Heart right ventricle (tissue), 16 donors: ENCODE results near the gene CD180. TPM values are rescaled to one million over a fixed set of nuclear protein-coding genes. Genes with fewer than 3 reads are reported as not detected.

Source experiments
- ATAC-seq, 8 donors: fragments of 200-7000 bp; cut with Tn5 transposase; one replicate each; pipeline ENCODE4 v1.9.1; 2020; ENCODE audit warnings: mild to moderate bottlenecking in 8 of 8, moderate library complexity in 8 of 8, moderate number of reproducible peaks in 1 of 8
- DNase-seq, 2 donors: peaks; one replicate each; pipeline ENCODE4 v3.0.0-alpha.2; 2020
- H3K27ac ChIP-seq, 10 donors: fragments of 200-600 bp; sonication (generic) in 2 of 10; one replicate each; pipeline versions ENCODE4 v1.5.0 to v1.8.0; 2020 to 2022; ENCODE audit warnings: mild to moderate bottlenecking in 3 of 10
- H3K27me3 ChIP-seq, 7 donors: fragments of 200-600 bp; one replicate each; pipeline ENCODE4 v1.8.0; 2021 to 2022; ENCODE audit warnings: mild to moderate bottlenecking in 2 of 7
- H3K36me3 ChIP-seq, 9 donors: fragments of 200-600 bp; sonication (generic) in 1 of 9; one replicate each; pipeline versions ENCODE4 v1.5.0 to v1.8.0; 2020 to 2022; ENCODE audit warnings: mild to moderate bottlenecking in 2 of 9
- H3K4me1 ChIP-seq, 9 donors: fragments of 200-600 bp; sonication (generic) in 1 of 9; one replicate each; pipeline versions ENCODE4 v1.5.0 to v1.8.0; 2020 to 2022; ENCODE audit warnings: mild to moderate bottlenecking in 4 of 9
- H3K4me3 ChIP-seq, 10 donors: fragments of 200-600 bp; sonication (generic) in 2 of 10; one replicate each; pipeline versions ENCODE4 v1.5.0 to v1.8.0; 2020 to 2022; ENCODE audit warnings: mild to moderate bottlenecking in 7 of 10, moderate library complexity in 2 of 10
- H3K9me3 ChIP-seq, 11 donors: fragments of 200-600 bp in 10 of 11; sonication (generic) in 2 of 11; one replicate each; pipeline versions ENCODE4 v1.5.0 to v1.8.0; 2013 to 2022; ENCODE audit warnings: mild to moderate bottlenecking in 2 of 11, control low read depth in 1 of 11, moderate library complexity in 1 of 11
- WGBS, 2 donors: extraction: QIAGEN DNeasy Blood & Tissue Kit; methylation state at CpG; one replicate each; pipeline ENCODE4 v1.1.7; 2013; ENCODE audit warnings: inconsistent platforms in 1 of 2; 5-methylcytosine and 5-hydroxymethylcytosine counted together
- intact Hi-C, 10 donors: fragments of 100-400 bp; cut with DNase I; formaldehyde crosslinking; loops; one replicate each; pipeline versions ENCODE4 v1.11.1 to v1.14.2; 2022
- polyA plus RNA-seq, 2 donors: library from polyadenylated mRNA; stranded (reverse); fragments of 200-250 nt; gene quantifications; one replicate each; pipeline ENCODE4 v1.2.3, GENCODE V29; 2013
- total RNA-seq, 10 donors: library from RNA; stranded (reverse); fragmentation: NEBNext Ultra II Directional in 3 of 10; extraction: Animal tissue kit (Norgen Biotek cat#: 25700) in 3 of 10; gene quantifications; one replicate each; pipeline versions ENCODE4 v1.2.1 to v1.2.4, GENCODE V29; 2021 to 2023
- TF ChIP-seq, protein P1 (sequence below), 9 donors: fragments of 200-600 bp; sonication (generic) in 2 of 9; IDR thresholded peaks; one replicate each; pipeline versions ENCODE4 v1.5.0 to v1.8.0; 2021 to 2022; ENCODE audit warnings: antibody characterized with exemption in 9 of 9, mild to moderate bottlenecking in 5 of 9, moderate library complexity in 1 of 9
- donor health status: Arrhythmogenic right ventricular cardiomyopathy.
- donor health status: ischemic (EF 13 %, LVEDD 7.1; RV severe dilation, severe dysfunction).
- donor health status: healthy with polysubstance abuse.
- donor health status: DM: no; HTN: yes; CAD: no.
- donor health status: DM: no; HTN: no; CAD: no.
- donor health status: ischemic (EF 25% LVEDD 6.9; RV normal size, moderate dysfunction).
- donor health status: ischemic (EF 25% LVEDD 5.7; RV mildly dilated, moderate dysfunction).
- donor health status: healthy.
- donor health status: DM: yes; HTN: yes; CAD: no.
- donor health status: Ischemic cardiomyopathy.
- donor health status: ischemic (EF 35%, LVEDD 5.7; RV mildly dilated, moderate dysfunction).
- donor health status: nonischemic (EF 11% LVEDD 7.7; RV severe dilation, severe dysfunction).
- donor health status: DM: yes; HTN: yes; CAD: no.
- donor health status: PGD.
- donor health status: ischemic (EF 29% LVEDD 5.4; RV normal size, mild dysfunction).
- donor health status: nonischemic (EF 23%, LVEDD 6.1; RV moderate dilation, normal function).

Gene CD180
- total and polyA plus RNA-seq, 12 donors: 0.12 to 3.3 (median 0.16) TPM; not detected in 1

DNA sequence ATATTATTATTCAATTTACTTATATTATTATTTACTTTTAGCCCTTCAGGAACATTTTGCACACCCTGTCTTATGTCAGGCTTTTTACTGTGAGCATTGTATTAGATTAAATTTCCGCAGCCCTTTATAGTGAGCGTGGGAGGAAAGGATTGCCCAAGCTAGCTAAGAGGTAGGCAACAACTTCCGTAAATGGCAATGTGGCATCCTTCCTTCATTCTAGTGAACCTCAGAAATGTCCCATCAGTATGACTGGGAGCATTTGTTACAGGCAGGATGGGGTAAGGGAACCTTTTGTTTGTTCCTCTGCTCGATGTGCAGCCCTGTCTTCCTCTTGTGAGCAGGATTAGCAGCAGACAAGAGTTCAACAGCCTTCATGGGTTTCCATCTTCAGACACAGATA is 6.2 kb upstream of the CD180 start:
- TF ChIP-seq, protein P1, sequence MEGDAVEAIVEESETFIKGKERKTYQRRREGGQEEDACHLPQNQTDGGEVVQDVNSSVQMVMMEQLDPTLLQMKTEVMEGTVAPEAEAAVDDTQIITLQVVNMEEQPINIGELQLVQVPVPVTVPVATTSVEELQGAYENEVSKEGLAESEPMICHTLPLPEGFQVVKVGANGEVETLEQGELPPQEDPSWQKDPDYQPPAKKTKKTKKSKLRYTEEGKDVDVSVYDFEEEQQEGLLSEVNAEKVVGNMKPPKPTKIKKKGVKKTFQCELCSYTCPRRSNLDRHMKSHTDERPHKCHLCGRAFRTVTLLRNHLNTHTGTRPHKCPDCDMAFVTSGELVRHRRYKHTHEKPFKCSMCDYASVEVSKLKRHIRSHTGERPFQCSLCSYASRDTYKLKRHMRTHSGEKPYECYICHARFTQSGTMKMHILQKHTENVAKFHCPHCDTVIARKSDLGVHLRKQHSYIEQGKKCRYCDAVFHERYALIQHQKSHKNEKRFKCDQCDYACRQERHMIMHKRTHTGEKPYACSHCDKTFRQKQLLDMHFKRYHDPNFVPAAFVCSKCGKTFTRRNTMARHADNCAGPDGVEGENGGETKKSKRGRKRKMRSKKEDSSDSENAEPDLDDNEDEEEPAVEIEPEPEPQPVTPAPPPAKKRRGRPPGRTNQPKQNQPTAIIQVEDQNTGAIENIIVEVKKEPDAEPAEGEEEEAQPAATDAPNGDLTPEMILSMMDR (IDR thresholded peaks at IDR 0.05): no peak
- intact Hi-C loops: loop anchor here in 5 of 10 donors (10.0 kb wide), 5 partner anchors 48 to 1028 kb away; no protein-coding TSS in a partner anchor
- Histone ChIP-seq H3K36me3 (no peaks in the 10 kb centered on the region), H3K9me3 (peaks cover 0 to 9% (median 0%) of the 10 kb centered on the region in 11 donors), H3K27ac (peak overlapping the region in 1 of 10 donors; percentile 84), H3K27me3 (no peaks in the 10 kb centered on the region), H3K4me1 (peaks cover 0 to 75% (median 4%) of the 10 kb centered on the region in 9 donors), H3K4me3 (no peak overlapping the region)
- WGBS, 2 donors: 86 to 92% methylated on average over 4 of the region's 4 CpGs
- DNase-seq (no peak), ATAC-seq (peak in 2 of 8 donors; percentile 34 to 55)

DNA sequence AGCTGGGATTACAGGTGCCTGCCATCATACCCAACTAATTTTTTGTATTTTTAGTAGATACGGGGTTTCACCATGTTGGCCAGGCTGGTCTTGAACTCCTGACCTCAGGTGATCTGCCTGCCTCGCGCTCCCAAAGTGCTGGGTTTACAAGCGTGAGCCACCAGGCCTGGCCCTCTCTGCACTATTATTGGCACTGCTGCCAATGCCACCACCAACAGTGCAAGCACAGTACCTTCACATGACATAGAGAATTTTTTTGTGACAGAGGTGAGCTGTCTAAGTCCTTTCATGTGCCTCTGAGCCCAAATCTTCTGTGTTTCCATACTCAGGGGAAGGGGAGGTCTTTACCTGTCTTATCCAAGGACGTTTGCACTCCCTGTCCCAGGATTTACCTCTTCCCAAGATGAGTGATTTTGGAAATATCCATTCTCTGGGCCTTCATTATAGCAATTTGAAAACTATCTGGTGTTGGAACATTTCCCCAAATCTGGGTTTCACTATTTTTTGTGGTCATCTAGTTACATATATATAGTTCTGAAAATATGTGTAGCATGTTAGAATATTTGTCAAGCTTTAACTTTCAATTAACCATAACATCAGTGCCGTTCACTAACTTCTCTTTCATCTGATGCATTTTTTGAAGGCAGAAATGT is 5.4 kb upstream of the CD180 start:
- Histone ChIP-seq H3K4me3 (no peak overlapping the region), H3K36me3 (no peaks in the 10 kb centered on the region), H3K4me1 (peaks cover 0 to 69% (median 4%) of the 10 kb centered on the region in 9 donors), H3K27ac (peak overlapping the region in 1 of 10 donors; percentile 34), H3K9me3 (peaks cover 0 to 9% (median 0%) of the 10 kb centered on the region in 11 donors), H3K27me3 (no peaks in the 10 kb centered on the region)
- 80 to 84% methylated on average over 6 of the region's 6 CpGs for WGBS, 2 donors
- intact Hi-C loops: loop anchor here in 5 of 10 donors (10.0 kb wide), 5 partner anchors 47 to 1027 kb away; no protein-coding TSS in a partner anchor
- DNase-seq (no peak), ATAC-seq (no peak)
- TF ChIP-seq, protein P1 (IDR thresholded peaks at IDR 0.05): no peak

DNA sequence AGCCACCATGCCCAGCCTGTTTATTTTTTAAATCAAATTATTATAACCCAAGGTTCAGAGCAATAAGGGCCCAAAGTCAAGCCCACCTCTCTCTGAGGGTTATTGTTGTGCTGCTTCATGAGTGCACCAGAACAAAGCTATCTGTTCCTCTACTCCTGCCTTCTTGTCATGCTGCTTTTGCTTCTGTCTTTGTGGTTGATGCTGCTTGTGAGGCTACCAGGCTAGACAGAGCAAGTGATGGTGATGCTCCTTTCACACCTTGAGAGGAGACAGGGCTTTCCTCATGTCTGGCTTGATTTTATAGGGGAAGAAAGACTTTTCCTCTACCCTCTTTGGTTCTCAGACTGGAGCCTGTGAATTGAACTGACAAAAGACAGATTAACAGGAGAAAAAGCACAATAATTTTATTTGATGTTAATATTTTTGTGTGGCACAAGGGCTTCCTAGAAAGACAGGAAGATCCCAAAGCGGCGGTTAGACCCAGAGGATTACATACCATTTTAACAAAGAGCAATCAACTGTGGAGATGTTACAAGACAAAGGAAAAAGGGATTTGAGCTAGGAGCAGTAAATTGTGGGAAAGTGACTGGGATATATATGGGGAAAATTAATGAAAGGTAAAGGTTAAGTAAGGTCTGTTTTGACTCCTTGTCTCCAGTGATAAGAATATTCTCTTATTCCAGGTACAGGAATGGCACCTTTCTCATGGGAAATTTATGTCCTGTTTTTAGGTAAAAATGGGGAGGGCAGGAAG is 4.4 kb upstream of the CD180 start:
- Histone ChIP-seq H3K4me1 (peaks cover 0 to 69% (median 11%) of the 10 kb centered on the region in 9 donors), H3K27ac (no peak overlapping the region), H3K4me3 (no peak overlapping the region), H3K36me3 (no peaks in the 10 kb centered on the region), H3K27me3 (no peaks in the 10 kb centered on the region), H3K9me3 (peaks cover 0 to 9% (median 0%) of the 10 kb centered on the region in 11 donors)
- TF ChIP-seq, protein P1 (IDR thresholded peaks at IDR 0.05): no peak
- intact Hi-C loops: loop anchor here in 5 of 10 donors (10.0 kb wide), 5 partner anchors 46 to 1026 kb away; no protein-coding TSS in a partner anchor
- 99% methylated on average over 2 of the region's 2 CpGs for WGBS, 2 donors
- no peak for ATAC-seq
- DNase-seq: no peak

DNA sequence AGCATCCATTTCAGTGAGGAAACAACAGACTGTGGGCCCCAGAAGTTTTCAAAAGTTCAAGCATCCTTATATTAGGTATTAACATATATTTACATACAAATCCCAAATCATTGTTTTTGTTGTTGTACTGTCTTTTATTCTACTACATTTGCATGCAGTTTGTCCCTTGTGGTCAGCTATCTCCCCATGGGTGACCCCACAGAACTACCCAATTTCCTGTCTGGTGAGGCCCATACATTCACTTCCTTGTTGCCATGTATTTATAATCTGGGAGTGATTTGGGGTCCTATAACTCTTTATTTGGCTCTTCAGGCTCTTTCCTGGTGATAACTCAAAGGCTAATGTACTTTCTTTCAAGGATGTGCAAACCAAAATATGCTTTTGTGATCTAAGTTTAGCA is 3.3 kb upstream of the CD180 start:
- TF ChIP-seq, protein P1 (IDR thresholded peaks at IDR 0.05): no peak
- H3K9me3 ChIP-seq: peaks cover 0 to 9% (median 0%) of the 10 kb centered on the region in 11 donors
- no peaks in the 10 kb centered on the region for H3K27me3 ChIP-seq
- intact Hi-C loops: loop anchor here in 5 of 10 donors (10.0 kb wide), 5 partner anchors 45 to 1025 kb away; no protein-coding TSS in a partner anchor
- H3K27ac ChIP-seq: no peak overlapping the region
- DNase-seq (no peak), ATAC-seq (no peak)
- H3K36me3 ChIP-seq: no peaks in the 10 kb centered on the region
- peaks cover 0 to 69% (median 11%) of the 10 kb centered on the region in 9 donors for H3K4me1 ChIP-seq
- no peak overlapping the region for H3K4me3 ChIP-seq
